PFSK-1 (cell line): ENCODE data around the gene DOCK4.

Experiments
- FOXP2 ChIP-seq: optimal IDR thresholded peaks from 2 replicates; pipeline ENCODE3; 2011; ENCODE audit warnings: borderline replicate concordance, control low read depth, inconsistent platforms; ENCODE audit not compliant: insufficient read depth; ENCODE audit errors: extremely low read length, extremely low read depth
- POLR2AphosphoS5 ChIP-seq: IDR thresholded peaks from 2 replicates; pipeline ENCODE4 v1.6.1; 2012; ENCODE audit warnings: low read depth, mild to moderate bottlenecking, control low read depth, low read length, moderate library complexity
- REST ChIP-seq, 2 experiments: IDR thresholded peaks; 2 replicates each; pipeline versions ENCODE4 v1.6.1 to v1.8.0; 2011 to 2012; ENCODE audit warnings: low read depth in 2 of 2, low read length in 2 of 2, control low read depth in 1 of 2, inconsistent platforms in 1 of 2, mild to moderate bottlenecking in 1 of 2, moderate library complexity in 1 of 2; ENCODE audit not compliant: insufficient read depth in 1 of 2
- SIN3A ChIP-seq: IDR thresholded peaks from 2 replicates; pipeline ENCODE4 v1.6.1; 2012; ENCODE audit warnings: mild to moderate bottlenecking, low read length, moderate library complexity, borderline replicate concordance; ENCODE audit not compliant: insufficient read depth
- TAF1 ChIP-seq: IDR thresholded peaks from 2 replicates; pipeline ENCODE4 v1.6.1; 2012; ENCODE audit warnings: low read length, control low read depth, borderline replicate concordance; ENCODE audit not compliant: insufficient read depth

The DOCK4 gene

GRCh38 chr7:112079673-112080072 is 126.5 kb downstream of the DOCK4 start:
- TF ChIP-seq POLR2AphosphoS5 (no peak), FOXP2 (no peak), TAF1 (no peak), SIN3A (no peak), REST (IDR thresholded peaks at IDR 0.05; ENCODE audit: insufficient read depth in 1 of 2, low read depth in 2 of 2, low read length in 2 of 2) (no peak)

GRCh38 chr7:112079122-112079521 is 127.1 kb downstream of the DOCK4 start:
- TF ChIP-seq REST (IDR thresholded peaks at IDR 0.05; ENCODE audit: insufficient read depth in 1 of 2, low read depth in 2 of 2, low read length in 2 of 2) (no peak), TAF1 (no peak), POLR2AphosphoS5 (no peak), SIN3A (no peak), FOXP2 (no peak)

- TF ChIP-seq FOXP2 (no peak), TAF1 (no peak), SIN3A (no peak), POLR2AphosphoS5 (no peak), REST (IDR thresholded peaks at IDR 0.05; ENCODE audit: insufficient read depth in 1 of 2, low read depth in 2 of 2, low read length in 2 of 2) (no peak)
Measured at GRCh38 chr7:112076324-112076723, 129.9 kb downstream of the DOCK4 start.

- TF ChIP-seq FOXP2 (no peak), SIN3A (no peak), POLR2AphosphoS5 (no peak), REST (IDR thresholded peaks at IDR 0.05; ENCODE audit: insufficient read depth in 1 of 2, low read depth in 2 of 2, low read length in 2 of 2) (no peak), TAF1 (no peak)
Measured at GRCh38 chr7:112074464-112074863, 131.7 kb downstream of the DOCK4 start.

GRCh38 chr7:112073530-112073929 is 132.7 kb downstream of the DOCK4 start:
- TF ChIP-seq REST (IDR thresholded peaks at IDR 0.05; ENCODE audit: insufficient read depth in 1 of 2, low read depth in 2 of 2, low read length in 2 of 2) (no peak), FOXP2 (no peak), SIN3A (no peak), TAF1 (no peak), POLR2AphosphoS5 (no peak)
